ENCODE measurements around the gene NRARP. TPM values are rescaled to one million over a fixed set of nuclear protein-coding genes. Genes with fewer than 3 reads are reported as not detected.
A peak's percentile ranks its signal among the peaks of the same experiment; 100 is the strongest.

Gene NRARP
- total RNA-seq, 1 donor from 2014 or later = 4.4 TPM

- no peak for ATAC-seq (ENCODE audit: poor library complexity)
Observed at GRCh38 chr9:137313326-137313936, 11.4 kb upstream of the NRARP start.

DNA sequence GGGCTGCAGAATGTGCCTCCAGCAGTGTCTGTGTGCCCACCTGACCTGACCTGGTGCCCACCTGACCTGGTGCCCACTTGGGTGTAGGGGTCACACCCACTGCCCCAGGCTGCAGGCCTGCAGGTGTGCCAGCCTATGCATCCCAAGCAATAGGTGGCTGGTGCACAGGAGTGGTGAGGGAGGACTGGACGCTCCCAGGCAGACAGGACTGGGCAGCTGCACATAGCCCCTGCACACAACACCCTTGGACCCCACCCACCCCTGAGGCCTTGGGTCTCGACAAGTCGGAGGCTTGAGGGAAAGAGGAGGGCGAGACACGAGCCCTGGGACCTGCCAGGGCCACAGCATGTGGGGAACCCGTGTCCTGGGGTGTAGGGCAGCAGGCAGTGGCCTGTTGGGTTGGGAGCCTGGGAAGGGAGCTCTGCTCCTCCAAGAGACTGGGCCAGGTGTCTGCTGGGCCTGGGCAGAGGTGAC lies 10.8 kb upstream of the NRARP start:
- ATAC-seq (ENCODE audit: poor library complexity) (no peak), DNase-seq (peak; percentile 31)
- intact Hi-C loops (cut with DNase I) = no loop called here

More at GRCh38 chr9:137313326-137313936, 11.4 kb upstream of the NRARP start:
- no peak for DNase-seq
- intact Hi-C loops (cut with DNase I) = no loop called here

DNA sequence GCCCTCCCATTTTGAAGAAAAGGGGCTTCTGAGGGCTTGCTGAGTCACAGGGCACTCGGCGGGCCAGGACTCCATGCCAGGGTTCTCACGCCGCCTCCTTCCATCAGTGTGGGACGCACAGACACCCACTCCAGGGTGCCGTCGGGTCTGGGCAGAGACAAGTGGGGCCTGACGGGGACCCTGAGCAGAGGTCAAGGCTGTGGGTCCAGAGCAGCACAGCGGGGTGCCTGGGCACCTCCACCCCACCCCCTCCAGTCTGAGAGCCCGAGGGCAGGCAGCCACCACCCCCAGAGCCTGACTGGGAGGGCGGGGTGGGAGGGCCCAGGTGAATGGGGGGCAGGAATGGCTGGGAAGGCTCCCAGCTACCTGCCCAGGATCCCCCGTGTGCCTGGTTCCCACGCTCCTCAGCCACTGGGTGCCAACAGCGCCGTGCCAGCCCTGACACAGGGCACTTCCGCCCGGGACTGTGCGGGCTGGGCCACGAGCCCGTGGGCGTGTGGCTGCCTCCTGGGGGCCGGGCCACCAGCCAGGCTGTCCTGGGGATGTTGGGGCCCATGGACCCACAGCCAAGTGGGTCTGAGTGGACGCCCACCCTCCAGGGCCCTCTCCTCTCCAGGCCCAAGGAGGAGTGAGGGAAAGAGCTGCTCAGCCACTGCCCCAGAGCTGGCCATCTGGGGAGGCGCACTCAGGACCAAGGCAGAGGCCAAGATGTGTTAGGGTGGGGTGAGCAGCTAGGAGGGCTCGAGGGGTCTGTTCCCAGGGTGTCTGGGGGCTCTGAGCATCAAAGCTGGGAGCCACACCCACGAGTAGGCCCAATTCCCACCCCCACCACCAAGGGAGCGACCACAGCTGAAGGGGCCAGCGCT lies 10.1 kb upstream of the NRARP start:
- intact Hi-C loops (cut with DNase I) = no loop called here
- DNase-seq (peak; percentile 25), ATAC-seq (ENCODE audit: poor library complexity) (no peak)

- intact Hi-C loops (cut with DNase I) = no loop called here
- DNase-seq (peak; percentile 32), ATAC-seq (ENCODE audit: poor library complexity) (no peak)
Observed at GRCh38 chr9:137311171-137311985, 9.3 kb upstream of the NRARP start.

GRCh38 chr9:137310189-137311052 lies 8.3 kb upstream of the NRARP start:
- DNase-seq (no peak), ATAC-seq (ENCODE audit: poor library complexity) (no peak)
- intact Hi-C loops (cut with DNase I) = no loop called here

DNA sequence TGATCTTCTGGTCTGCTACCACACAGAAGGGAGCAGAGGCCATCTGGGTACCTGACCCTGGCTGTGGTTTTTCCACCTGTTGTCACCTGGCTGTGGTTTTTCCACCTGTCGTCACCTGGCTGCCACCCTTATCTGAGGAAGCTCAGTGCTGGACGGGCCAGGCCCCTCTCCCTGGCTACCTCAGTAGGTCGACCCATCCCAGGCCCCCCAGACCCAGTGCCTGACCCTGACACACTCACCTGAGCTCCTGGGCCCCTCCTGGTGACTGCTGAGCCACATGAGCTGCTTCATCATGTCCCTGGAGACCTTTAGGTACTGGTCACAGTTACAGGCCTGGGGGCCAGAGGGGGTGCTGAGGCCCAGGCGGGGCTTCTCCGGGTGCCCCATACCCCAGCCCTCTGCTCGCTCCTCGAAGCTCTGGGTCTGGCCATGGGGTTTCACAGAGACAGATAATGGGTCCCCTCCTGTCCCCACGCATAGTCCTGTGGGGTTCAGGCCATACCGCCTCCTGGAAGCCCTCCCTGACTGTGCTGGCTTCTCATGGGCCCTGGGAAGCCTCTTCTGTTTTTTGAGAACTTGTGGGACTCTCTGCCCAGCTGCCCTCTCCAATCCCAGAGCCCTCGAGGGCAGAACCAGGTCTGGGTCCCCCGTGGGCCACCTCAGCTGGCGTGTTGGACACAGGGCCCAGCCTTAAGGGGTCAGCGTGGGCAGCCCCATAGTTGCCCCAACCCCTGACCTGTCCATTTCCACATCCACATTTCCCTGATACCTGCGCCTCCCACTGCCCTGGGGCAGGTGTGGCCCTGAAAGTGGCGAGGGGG lies 7.5 kb upstream of the NRARP start:
- DNase-seq = no peak
- intact Hi-C loops (cut with DNase I) = no loop called here
- no peak for ATAC-seq (ENCODE audit: poor library complexity)

GRCh38 chr9:137308057-137308619 lies 6.1 kb upstream of the NRARP start:
- ATAC-seq (ENCODE audit: poor library complexity) (no peak), DNase-seq (no peak)
- intact Hi-C loops (cut with DNase I) = no loop called here

DNA sequence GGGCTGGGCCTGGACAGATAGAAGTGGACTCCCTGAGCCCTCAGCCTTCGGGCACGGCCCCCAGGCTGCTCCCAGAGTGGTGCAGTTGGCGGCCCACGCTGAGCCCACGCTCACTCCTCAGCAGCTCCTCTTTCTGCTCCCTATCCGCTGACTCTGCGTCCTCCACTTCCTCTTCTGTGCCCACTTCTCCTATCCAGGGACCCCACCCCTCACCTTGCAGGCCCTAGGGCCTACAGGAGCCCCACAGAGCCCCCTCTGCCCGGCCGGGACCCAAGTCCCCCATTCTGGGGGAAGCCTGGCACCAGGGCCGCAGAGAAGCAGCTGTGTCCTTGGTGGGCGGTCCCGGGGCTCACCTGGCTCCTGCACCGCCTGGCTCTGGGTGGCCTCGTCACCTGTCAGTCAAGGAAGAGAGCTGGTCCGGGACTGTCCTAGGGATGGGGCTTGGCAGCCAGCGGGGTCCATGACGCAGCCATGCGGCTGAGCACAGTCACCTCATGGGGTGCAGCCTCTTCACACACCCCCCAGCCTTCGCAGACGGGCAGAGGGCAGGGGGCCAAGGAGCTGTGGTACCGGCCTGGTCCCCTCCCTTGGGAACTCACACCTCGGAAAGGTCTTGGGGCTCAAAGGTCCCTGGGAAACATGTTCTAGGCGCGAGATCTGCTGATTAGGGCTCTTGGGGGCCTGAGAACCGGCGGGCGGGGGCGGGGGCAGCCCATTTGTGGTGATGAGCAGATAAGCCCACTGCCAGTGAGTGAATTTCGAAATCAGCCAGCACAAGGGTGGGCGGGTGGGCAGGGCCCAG lies 5.4 kb upstream of the NRARP start:
- ATAC-seq (ENCODE audit: poor library complexity) (no peak), DNase-seq (no peak)
- intact Hi-C loops (cut with DNase I) = no loop called here

- DNase-seq (no peak), ATAC-seq (ENCODE audit: poor library complexity) (no peak)
Observed at GRCh38 chr9:137306850-137307254, 4.8 kb upstream of the NRARP start.

GRCh38 chr9:137306066-137306849 lies 4.2 kb upstream of the NRARP start:
- DNase-seq = no peak
- ATAC-seq (ENCODE audit: poor library complexity) = no peak
- intact Hi-C loops (cut with DNase I) = no loop called here

More at GRCh38 chr9:137306850-137307254, 4.8 kb upstream of the NRARP start:
- intact Hi-C loops (cut with DNase I) = no loop called here

- intact Hi-C loops (cut with DNase I) = no loop called here
- DNase-seq = no peak
- no peak for ATAC-seq (ENCODE audit: poor library complexity)
Observed at GRCh38 chr9:137305798-137306065, 3.7 kb upstream of the NRARP start.

- ATAC-seq (ENCODE audit: poor library complexity) = peak; percentile 8
- DNase-seq = peak; percentile 56
- intact Hi-C loops (cut with DNase I) = no loop called here
Observed at GRCh38 chr9:137305060-137305797, 3.2 kb upstream of the NRARP start.

DNA sequence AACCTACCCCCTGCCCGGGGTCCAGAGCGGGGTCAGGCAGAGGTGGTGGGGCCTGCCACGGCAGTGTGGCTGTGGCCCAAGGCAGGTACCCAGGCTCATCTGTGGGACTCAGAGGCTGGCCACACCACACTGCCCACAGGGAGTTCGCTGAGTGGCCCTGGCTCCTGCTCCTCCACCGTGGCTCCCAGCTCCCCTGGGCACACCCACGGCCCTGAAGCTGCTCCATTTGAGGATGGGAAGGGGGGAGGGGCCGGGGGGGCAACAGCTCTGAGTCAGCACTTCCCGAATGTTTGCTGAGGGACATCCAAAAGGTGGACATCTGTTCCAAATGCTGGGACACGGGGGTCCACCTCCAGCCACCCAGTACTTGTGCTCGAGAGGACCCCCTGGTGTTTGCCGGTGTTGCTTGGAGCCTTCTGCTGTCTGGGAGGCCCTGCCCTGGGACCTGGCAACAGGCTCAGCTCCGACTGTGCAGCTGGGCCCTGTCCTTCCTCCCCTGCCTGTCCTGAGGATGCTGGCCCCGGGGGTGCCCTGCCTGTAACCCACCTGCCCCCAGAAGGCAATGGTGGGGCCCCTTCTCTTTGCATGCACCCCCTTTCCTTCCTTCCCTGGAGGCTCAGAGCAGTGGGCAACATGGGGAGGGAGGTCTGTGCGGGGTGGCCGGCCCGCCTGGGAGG lies 2.5 kb upstream of the NRARP start:
- ATAC-seq (ENCODE audit: poor library complexity) (no peak), DNase-seq (peak; percentile 34)
- intact Hi-C loops (cut with DNase I) = no loop called here

GRCh38 chr9:137303893-137304382 lies 1.9 kb upstream of the NRARP start:
- ATAC-seq (ENCODE audit: poor library complexity) = no peak
- intact Hi-C loops (cut with DNase I) = no loop called here
- DNase-seq = no peak

Data from Right ventricle myocardium superior (tissue), 1 donor.